ENCODE results near the gene SEMA4D. TPM values are rescaled to one million over a fixed set of nuclear protein-coding genes. Genes with fewer than 3 reads are reported as not detected.

Gene SEMA4D
- polyA plus RNA-seq, 1 donor from 2014 or later: 34.0 TPM

GRCh38 chr9:89359751-89360261 lies 138.1 kb downstream of the SEMA4D start:
- no peaks in the 10 kb centered on the region for H3K79me2 ChIP-seq (replicated peaks; ENCODE audit: insufficient read depth, low read length)
- no peaks in the 10 kb centered on the region for H3K27me3 ChIP-seq (ENCODE audit: insufficient read depth, low read depth, low read length)
- H3K4me2 ChIP-seq (ENCODE audit: low read length): no peak overlapping the region
- H3K9ac ChIP-seq (ENCODE audit: low read length): no peak overlapping the region
- no peak overlapping the region for H2AFZ ChIP-seq (ENCODE audit: low read depth, low read length)
- H4K20me1 ChIP-seq (ENCODE audit: insufficient read depth): no peaks in the 10 kb centered on the region
- TF ChIP-seq TAF1 (IDR thresholded peaks at IDR 0.05; ENCODE audit: low read depth) (no peak), REST (IDR thresholded peaks at IDR 0.05; ENCODE audit: borderline replicate concordance) (no peak), RAD21 (conservative IDR thresholded peaks at IDR 0.05) (no peak), CTCF (IDR thresholded peaks at IDR 0.05; ENCODE audit: poor library complexity, severe bottlenecking) (no peak), EZH2 (IDR thresholded peaks at IDR 0.05; ENCODE audit: borderline replicate concordance, insufficient read depth, low read length, poor library complexity, severe bottlenecking) (no peak), MXI1 (conservative IDR thresholded peaks at IDR 0.05; ENCODE audit: poor library complexity, severe bottlenecking) (no peak), POLR2AphosphoS5 (IDR thresholded peaks at IDR 0.05) (no peak)
- H3K9me3 ChIP-seq (ENCODE audit: low read length): no peaks in the 10 kb centered on the region
- H3K36me3 ChIP-seq (ENCODE audit: insufficient read depth, low read length): peaks cover 11% of the 10 kb centered on the region
- no peaks in the 10 kb centered on the region for H3F3A ChIP-seq (ENCODE audit: insufficient read depth, low read length, poor library complexity, severe bottlenecking)
- H3K9me2 ChIP-seq (ENCODE audit: insufficient read depth, low read length): no peaks in the 10 kb centered on the region
- H3K4me3 ChIP-seq (ENCODE audit: low read length): no peak overlapping the region
- H3K27ac ChIP-seq (ENCODE audit: low read length): no peak overlapping the region

- no peak overlapping the region for H2AFZ ChIP-seq (ENCODE audit: low read depth, low read length)
- peaks cover 11% of the 10 kb centered on the region for H3K36me3 ChIP-seq (ENCODE audit: insufficient read depth, low read length)
- H3K79me2 ChIP-seq (replicated peaks; ENCODE audit: insufficient read depth, low read length): no peaks in the 10 kb centered on the region
- TF ChIP-seq EP300 (conservative IDR thresholded peaks at IDR 0.05; ENCODE audit: poor library complexity, severe bottlenecking) (no peak), REST (IDR thresholded peaks at IDR 0.05; ENCODE audit: borderline replicate concordance) (no peak), POLR2AphosphoS5 (IDR thresholded peaks at IDR 0.05) (no peak), RAD21 (conservative IDR thresholded peaks at IDR 0.05) (no peak), MXI1 (conservative IDR thresholded peaks at IDR 0.05; ENCODE audit: poor library complexity, severe bottlenecking) (no peak), EZH2 (IDR thresholded peaks at IDR 0.05; ENCODE audit: borderline replicate concordance, insufficient read depth, low read length, poor library complexity, severe bottlenecking) (no peak)
- H3K27ac ChIP-seq (ENCODE audit: low read length): no peak overlapping the region
- H3K27me3 ChIP-seq (ENCODE audit: insufficient read depth, low read depth, low read length): no peaks in the 10 kb centered on the region
- H3F3A ChIP-seq (ENCODE audit: insufficient read depth, low read length, poor library complexity, severe bottlenecking): no peaks in the 10 kb centered on the region
- no peak overlapping the region for H3K4me3 ChIP-seq (ENCODE audit: low read length)
- no peak overlapping the region for H3K4me2 ChIP-seq (ENCODE audit: low read length)
- no peaks in the 10 kb centered on the region for H4K20me1 ChIP-seq (ENCODE audit: insufficient read depth)
- H3K9ac ChIP-seq (ENCODE audit: low read length): no peak overlapping the region
- H3K9me3 ChIP-seq (ENCODE audit: low read length): no peaks in the 10 kb centered on the region
- H3K9me2 ChIP-seq (ENCODE audit: insufficient read depth, low read length): no peaks in the 10 kb centered on the region
Observed at GRCh38 chr9:89358985-89359384, 138.9 kb downstream of the SEMA4D start.
